ENCODE data around the gene THSD7B. TPM values are rescaled to one million over a fixed set of nuclear protein-coding genes. Genes with fewer than 3 reads are reported as not detected.

The THSD7B gene
- polyA plus RNA-seq, 4 donors, result 0.07 to 0.90 TPM; not detected in 2

GRCh38 chr2:137411585-137411984 lies 646.2 kb downstream of the THSD7B start:
- no peaks in the 10 kb centered on the region for H3K9me3 ChIP-seq (ENCODE audit: control insufficient read depth in 2 of 2, insufficient read depth in 1 of 2, low read depth in 1 of 2, low read length in 1 of 2)
- no peak for FAIRE-seq
- no peaks in the 10 kb centered on the region for H3K4me1 ChIP-seq (ENCODE audit: control insufficient read depth in 3 of 3, insufficient read depth in 2 of 3, low read depth in 1 of 3, low read length in 2 of 3)
- DNase-seq, result peak in 1 of 2 donors; percentile 30
- WGBS, 3 donors, result 35 to 50% (median 44%) methylated on average over 5 of the region's 5 CpGs
- H3K27me3 ChIP-seq (ENCODE audit: control insufficient read depth in 3 of 3, insufficient read depth in 3 of 3, low read length in 3 of 3), result no peaks in the 10 kb centered on the region
- H3K27ac ChIP-seq (ENCODE audit: low read depth in 1 of 3, low read length in 2 of 3), result no peak overlapping the region
- H3K36me3 ChIP-seq (ENCODE audit: control insufficient read depth in 3 of 3, insufficient read depth in 2 of 3, low read depth in 1 of 3, low read length in 3 of 3), result no peaks in the 10 kb centered on the region
- H3K4me3 ChIP-seq (ENCODE audit: low read depth in 1 of 3, low read length in 3 of 3), result no peak overlapping the region

- peaks cover 0 to 21% of the 10 kb centered on the region in 2 donors for H3K9me3 ChIP-seq (ENCODE audit: control insufficient read depth in 2 of 2, insufficient read depth in 1 of 2, low read depth in 1 of 2, low read length in 1 of 2)
- FAIRE-seq (no peak), DNase-seq (no peak)
- no peaks in the 10 kb centered on the region for H3K4me1 ChIP-seq (ENCODE audit: control insufficient read depth in 3 of 3, insufficient read depth in 2 of 3, low read depth in 1 of 3, low read length in 2 of 3)
- 46 to 53% (median 48%) methylated on average over 3 of the region's 3 CpGs for WGBS, 3 donors
- H3K36me3 ChIP-seq (ENCODE audit: control insufficient read depth in 3 of 3, insufficient read depth in 2 of 3, low read depth in 1 of 3, low read length in 3 of 3), result no peaks in the 10 kb centered on the region
- no peak overlapping the region for H3K27ac ChIP-seq (ENCODE audit: low read depth in 1 of 3, low read length in 2 of 3)
- no peaks in the 10 kb centered on the region for H3K27me3 ChIP-seq (ENCODE audit: control insufficient read depth in 3 of 3, insufficient read depth in 3 of 3, low read length in 3 of 3)
- no peak overlapping the region for H3K4me3 ChIP-seq (ENCODE audit: low read depth in 1 of 3, low read length in 3 of 3)
Observed at GRCh38 chr2:137420744-137421143, 655.4 kb downstream of the THSD7B start.

DNA sequence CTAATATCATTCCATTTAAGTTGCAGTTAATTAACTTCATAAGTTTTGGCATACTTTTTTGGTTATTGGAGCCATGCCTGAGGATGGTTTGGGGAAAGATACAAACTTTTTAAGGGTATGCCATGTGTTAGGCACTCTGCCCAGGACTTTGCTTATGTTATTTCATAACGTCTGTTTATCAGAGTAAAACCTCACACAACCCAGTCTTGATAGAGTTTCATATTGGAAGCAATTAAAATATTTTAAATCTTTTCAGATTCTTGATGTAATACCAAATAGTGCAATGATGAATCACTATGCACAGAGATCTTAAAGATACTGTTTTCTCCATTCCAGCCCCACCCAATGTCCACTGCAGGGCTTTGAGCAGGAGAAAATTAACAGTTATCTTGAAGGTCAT lies 669.8 kb downstream of the THSD7B start:
- Histone ChIP-seq H3K36me3 (ENCODE audit: control insufficient read depth in 3 of 3, insufficient read depth in 2 of 3, low read depth in 1 of 3, low read length in 3 of 3) (no peaks in the 10 kb centered on the region), H3K27ac (ENCODE audit: low read depth in 1 of 3, low read length in 2 of 3) (no peak overlapping the region), H3K4me1 (ENCODE audit: control insufficient read depth in 3 of 3, insufficient read depth in 2 of 3, low read depth in 1 of 3, low read length in 2 of 3) (no peaks in the 10 kb centered on the region), H3K9me3 (ENCODE audit: control insufficient read depth in 2 of 2, insufficient read depth in 1 of 2, low read depth in 1 of 2, low read length in 1 of 2) (no peaks in the 10 kb centered on the region), H3K27me3 (ENCODE audit: control insufficient read depth in 3 of 3, insufficient read depth in 3 of 3, low read length in 3 of 3) (no peaks in the 10 kb centered on the region), H3K4me3 (ENCODE audit: low read depth in 1 of 3, low read length in 3 of 3) (no peak overlapping the region)
- 37 to 46% (median 45%) methylated on average over 1 of the region's 1 CpG for WGBS, 3 donors
- DNase-seq, result no peak
- FAIRE-seq, result no peak

- Histone ChIP-seq H3K9me3 (ENCODE audit: control insufficient read depth in 2 of 2, insufficient read depth in 1 of 2, low read depth in 1 of 2, low read length in 1 of 2) (no peaks in the 10 kb centered on the region), H3K27ac (ENCODE audit: low read depth in 1 of 3, low read length in 2 of 3) (no peak overlapping the region), H3K4me3 (ENCODE audit: low read depth in 1 of 3, low read length in 3 of 3) (no peak overlapping the region), H3K4me1 (ENCODE audit: control insufficient read depth in 3 of 3, insufficient read depth in 2 of 3, low read depth in 1 of 3, low read length in 2 of 3) (no peaks in the 10 kb centered on the region), H3K36me3 (ENCODE audit: control insufficient read depth in 3 of 3, insufficient read depth in 2 of 3, low read depth in 1 of 3, low read length in 3 of 3) (no peaks in the 10 kb centered on the region), H3K27me3 (ENCODE audit: control insufficient read depth in 3 of 3, insufficient read depth in 3 of 3, low read length in 3 of 3) (no peaks in the 10 kb centered on the region)
- WGBS, 3 donors, result 69 to 85% (median 76%) methylated on average over 2 of the region's 2 CpGs
- FAIRE-seq (no peak), DNase-seq (no peak)
Observed at GRCh38 chr2:137437386-137437785, 672.0 kb downstream of the THSD7B start.

GRCh38 chr2:137444970-137445369 lies 679.6 kb downstream of the THSD7B start:
- Histone ChIP-seq H3K27ac (ENCODE audit: low read depth in 1 of 3, low read length in 2 of 3) (no peak overlapping the region), H3K4me3 (ENCODE audit: low read depth in 1 of 3, low read length in 3 of 3) (no peak overlapping the region), H3K36me3 (ENCODE audit: control insufficient read depth in 3 of 3, insufficient read depth in 2 of 3, low read depth in 1 of 3, low read length in 3 of 3) (no peaks in the 10 kb centered on the region), H3K27me3 (ENCODE audit: control insufficient read depth in 3 of 3, insufficient read depth in 3 of 3, low read length in 3 of 3) (no peaks in the 10 kb centered on the region), H3K4me1 (ENCODE audit: control insufficient read depth in 3 of 3, insufficient read depth in 2 of 3, low read depth in 1 of 3, low read length in 2 of 3) (no peaks in the 10 kb centered on the region), H3K9me3 (ENCODE audit: control insufficient read depth in 2 of 2, insufficient read depth in 1 of 2, low read depth in 1 of 2, low read length in 1 of 2) (peaks cover 0 to 3% of the 10 kb centered on the region in 2 donors)
- FAIRE-seq (no peak), DNase-seq (no peak)
- WGBS, 3 donors, result 76 to 87% (median 77%) methylated on average over 1 of the region's 1 CpG

DNA sequence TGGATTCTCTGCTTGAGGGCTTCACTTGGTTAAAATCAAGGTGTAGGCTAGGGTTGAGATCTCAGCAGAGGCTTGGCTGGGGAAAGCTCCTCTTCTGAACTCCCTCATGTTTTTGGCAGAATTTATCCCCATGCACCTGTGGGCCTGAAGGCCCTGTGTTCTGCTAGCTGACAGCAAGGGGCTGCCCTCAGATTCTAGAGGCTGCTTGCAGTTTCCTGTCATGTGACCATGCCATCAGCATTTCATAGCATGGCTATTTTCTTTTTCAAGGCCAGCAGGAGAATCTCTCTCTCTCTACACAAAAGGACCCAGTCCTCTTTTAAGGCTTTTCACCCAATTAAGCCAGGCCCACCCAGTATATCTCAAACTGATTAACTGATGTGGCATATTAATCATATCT lies 684.1 kb downstream of the THSD7B start:
- no peaks in the 10 kb centered on the region for H3K27me3 ChIP-seq (ENCODE audit: control insufficient read depth in 3 of 3, insufficient read depth in 3 of 3, low read length in 3 of 3)
- peaks cover 0 to 3% of the 10 kb centered on the region in 2 donors for H3K9me3 ChIP-seq (ENCODE audit: control insufficient read depth in 2 of 2, insufficient read depth in 1 of 2, low read depth in 1 of 2, low read length in 1 of 2)
- DNase-seq (no peak), FAIRE-seq (no peak)
- no peaks in the 10 kb centered on the region for H3K36me3 ChIP-seq (ENCODE audit: control insufficient read depth in 3 of 3, insufficient read depth in 2 of 3, low read depth in 1 of 3, low read length in 3 of 3)
- no peak overlapping the region for H3K4me3 ChIP-seq (ENCODE audit: low read depth in 1 of 3, low read length in 3 of 3)
- no peaks in the 10 kb centered on the region for H3K4me1 ChIP-seq (ENCODE audit: control insufficient read depth in 3 of 3, insufficient read depth in 2 of 3, low read depth in 1 of 3, low read length in 2 of 3)
- H3K27ac ChIP-seq (ENCODE audit: low read depth in 1 of 3, low read length in 2 of 3), result no peak overlapping the region

DNA sequence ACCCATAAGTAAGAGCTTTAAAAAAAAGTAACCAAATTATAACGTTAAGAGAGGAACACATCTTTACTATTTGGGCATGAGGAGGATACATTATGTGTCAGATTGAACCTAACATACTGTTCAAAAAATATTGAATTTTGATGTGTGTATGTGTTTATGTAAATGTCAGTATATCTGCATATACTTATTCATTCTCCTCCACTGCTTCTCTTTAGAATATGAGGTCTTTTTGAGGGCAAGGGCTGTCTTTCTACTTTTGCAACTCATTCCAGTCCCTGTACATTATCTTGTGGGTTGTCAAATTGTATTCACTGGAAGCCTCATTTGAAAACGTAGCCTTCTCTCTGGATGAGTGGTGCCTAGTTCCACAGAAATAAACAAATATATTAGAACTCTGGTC lies 689.5 kb downstream of the THSD7B start:
- no peak overlapping the region for H3K27ac ChIP-seq (ENCODE audit: low read depth in 1 of 3, low read length in 2 of 3)
- H3K9me3 ChIP-seq (ENCODE audit: control insufficient read depth in 2 of 2, insufficient read depth in 1 of 2, low read depth in 1 of 2, low read length in 1 of 2), result no peaks in the 10 kb centered on the region
- no peaks in the 10 kb centered on the region for H3K4me1 ChIP-seq (ENCODE audit: control insufficient read depth in 3 of 3, insufficient read depth in 2 of 3, low read depth in 1 of 3, low read length in 2 of 3)
- H3K4me3 ChIP-seq (ENCODE audit: low read depth in 1 of 3, low read length in 3 of 3), result no peak overlapping the region
- FAIRE-seq (no peak), DNase-seq (no peak)
- no peaks in the 10 kb centered on the region for H3K27me3 ChIP-seq (ENCODE audit: control insufficient read depth in 3 of 3, insufficient read depth in 3 of 3, low read length in 3 of 3)
- H3K36me3 ChIP-seq (ENCODE audit: control insufficient read depth in 3 of 3, insufficient read depth in 2 of 3, low read depth in 1 of 3, low read length in 3 of 3), result no peaks in the 10 kb centered on the region
- 57 to 71% (median 62%) methylated on average over 2 of the region's 2 CpGs for WGBS, 3 donors

- Histone ChIP-seq H3K4me3 (ENCODE audit: low read depth in 1 of 3, low read length in 3 of 3) (no peak overlapping the region), H3K27me3 (ENCODE audit: control insufficient read depth in 3 of 3, insufficient read depth in 3 of 3, low read length in 3 of 3) (no peaks in the 10 kb centered on the region), H3K4me1 (ENCODE audit: control insufficient read depth in 3 of 3, insufficient read depth in 2 of 3, low read depth in 1 of 3, low read length in 2 of 3) (no peaks in the 10 kb centered on the region), H3K36me3 (ENCODE audit: control insufficient read depth in 3 of 3, insufficient read depth in 2 of 3, low read depth in 1 of 3, low read length in 3 of 3) (no peaks in the 10 kb centered on the region), H3K9me3 (ENCODE audit: control insufficient read depth in 2 of 2, insufficient read depth in 1 of 2, low read depth in 1 of 2, low read length in 1 of 2) (no peaks in the 10 kb centered on the region), H3K27ac (ENCODE audit: low read depth in 1 of 3, low read length in 2 of 3) (no peak overlapping the region)
- DNase-seq (peak; percentile 23 to 52), FAIRE-seq (no peak)
- WGBS, 3 donors, result 25 to 38% (median 29%) methylated on average over 3 of the region's 3 CpGs
Observed at GRCh38 chr2:137467246-137467862, 702.0 kb downstream of the THSD7B start.

- no peaks in the 10 kb centered on the region for H3K4me1 ChIP-seq (ENCODE audit: control insufficient read depth in 3 of 3, insufficient read depth in 2 of 3, low read depth in 1 of 3, low read length in 2 of 3)
- WGBS, 3 donors, result 25 to 48% (median 35%) methylated on average over 5 of the region's 5 CpGs
- FAIRE-seq, result no peak
- H3K27me3 ChIP-seq (ENCODE audit: control insufficient read depth in 3 of 3, insufficient read depth in 3 of 3, low read length in 3 of 3), result no peaks in the 10 kb centered on the region
- H3K36me3 ChIP-seq (ENCODE audit: control insufficient read depth in 3 of 3, insufficient read depth in 2 of 3, low read depth in 1 of 3, low read length in 3 of 3), result no peaks in the 10 kb centered on the region
- H3K4me3 ChIP-seq (ENCODE audit: low read depth in 1 of 3, low read length in 3 of 3), result no peak overlapping the region
- peak in 1 of 2 donors; percentile 8 for DNase-seq
- no peak overlapping the region for H3K27ac ChIP-seq (ENCODE audit: low read depth in 1 of 3, low read length in 2 of 3)
- H3K9me3 ChIP-seq (ENCODE audit: control insufficient read depth in 2 of 2, insufficient read depth in 1 of 2, low read depth in 1 of 2, low read length in 1 of 2), result no peaks in the 10 kb centered on the region
Observed at GRCh38 chr2:137493261-137493660, 727.9 kb downstream of the THSD7B start.
